GM15510 (cell line): Measurements from ENCODE around the gene NPAS3.

Experiments
- POLR2A ChIP-seq: IDR thresholded peaks from 3 replicates; pipeline ENCODE4 v1.6.1; 2011; ENCODE audit warnings: borderline replicate concordance; ENCODE audit not compliant: insufficient read length; ENCODE audit errors: extremely low read depth

The NPAS3 gene

DNA sequence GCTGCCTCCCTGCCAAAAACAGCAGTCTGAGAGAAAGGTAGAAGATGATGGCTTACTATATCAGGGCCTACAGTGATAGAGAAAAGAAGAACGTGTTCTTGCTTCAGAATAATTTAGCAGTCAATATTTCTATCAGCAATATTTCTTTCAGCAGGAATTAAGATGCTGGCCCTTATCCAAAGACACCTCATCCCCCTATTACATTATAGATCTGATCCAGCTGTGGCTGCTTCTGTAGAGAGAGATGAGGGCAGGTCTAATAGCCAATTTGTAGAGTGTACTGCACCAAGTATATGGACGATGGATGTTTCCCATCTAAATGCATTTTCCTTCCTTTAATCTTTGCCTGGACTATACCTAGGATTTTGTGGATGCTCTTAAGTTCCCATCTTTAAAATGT lies 451.7 kb downstream of the NPAS3 start:
- no peak for TF ChIP-seq POLR2A

DNA sequence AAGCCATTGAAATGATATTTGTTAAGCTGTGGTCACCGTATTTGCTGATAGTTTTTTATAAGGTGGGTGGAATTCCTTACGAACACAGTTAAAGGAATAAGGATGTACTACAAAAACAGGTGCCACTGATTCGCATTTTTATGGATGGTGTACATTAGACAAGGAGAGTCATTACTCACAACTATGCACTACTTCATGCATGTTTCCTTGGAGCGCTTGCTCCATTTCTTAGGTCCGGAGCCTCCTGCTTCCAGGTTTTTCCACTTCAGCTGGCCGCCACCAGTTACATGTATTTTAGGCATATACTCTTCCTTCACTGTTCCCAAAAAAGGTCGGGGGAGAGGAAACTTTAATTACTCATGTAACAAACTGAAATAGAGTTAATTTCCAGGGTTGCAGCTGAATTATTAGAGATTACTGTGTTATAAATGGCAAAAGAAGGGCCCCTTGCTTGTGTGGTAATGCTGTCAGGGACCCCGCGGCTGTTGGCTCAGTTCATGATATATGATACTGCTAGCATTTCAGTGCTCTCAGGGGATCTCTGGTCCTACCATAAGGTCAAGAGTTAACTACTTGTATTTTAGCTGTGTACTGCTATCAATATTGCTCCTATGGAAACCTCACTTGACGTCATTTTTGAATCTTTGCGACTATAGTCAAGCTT lies 454.7 kb downstream of the NPAS3 start:
- no peak for TF ChIP-seq POLR2A

DNA sequence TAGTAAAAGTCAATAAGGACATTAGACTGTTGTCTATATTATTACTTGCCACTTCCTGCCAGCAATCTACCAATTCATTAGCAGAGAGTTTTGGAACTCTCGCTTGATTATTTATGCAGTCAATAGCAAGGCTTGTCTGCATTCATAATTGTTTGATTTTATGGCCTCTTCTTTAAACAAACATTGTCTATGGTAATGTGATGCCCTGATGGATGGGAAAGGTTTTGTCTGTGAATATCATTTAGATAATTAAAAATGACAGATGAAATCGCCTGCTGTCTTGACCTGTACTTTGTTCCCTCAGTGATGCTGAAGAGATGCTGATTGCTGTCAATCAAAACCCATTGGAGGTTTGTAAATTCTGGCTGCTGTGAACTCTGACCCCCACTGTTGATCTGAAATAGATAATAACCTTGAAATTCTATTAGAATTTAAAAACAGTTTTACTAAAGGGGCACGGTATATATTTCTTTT lies 455.3 kb downstream of the NPAS3 start:
- no peak for TF ChIP-seq POLR2A

DNA sequence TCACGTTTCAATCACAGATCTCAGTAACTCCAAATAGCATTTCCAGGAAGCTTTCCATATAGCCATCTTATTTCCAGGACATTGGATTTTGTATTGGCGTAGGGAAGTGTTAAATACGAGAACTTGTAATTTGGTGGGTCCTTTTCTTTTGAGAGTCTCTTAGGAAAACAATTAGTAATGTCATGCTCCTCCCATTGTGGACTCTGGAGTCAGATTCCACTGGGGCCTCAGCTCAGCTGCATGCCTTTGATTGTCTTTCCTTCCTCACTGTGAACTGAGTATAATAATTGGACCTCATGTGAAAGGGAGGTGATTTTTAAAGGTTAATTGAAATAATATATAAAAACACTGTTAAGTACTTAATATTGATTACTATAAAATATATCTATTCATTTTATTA lies 462.6 kb downstream of the NPAS3 start:
- no peak for TF ChIP-seq POLR2A

DNA sequence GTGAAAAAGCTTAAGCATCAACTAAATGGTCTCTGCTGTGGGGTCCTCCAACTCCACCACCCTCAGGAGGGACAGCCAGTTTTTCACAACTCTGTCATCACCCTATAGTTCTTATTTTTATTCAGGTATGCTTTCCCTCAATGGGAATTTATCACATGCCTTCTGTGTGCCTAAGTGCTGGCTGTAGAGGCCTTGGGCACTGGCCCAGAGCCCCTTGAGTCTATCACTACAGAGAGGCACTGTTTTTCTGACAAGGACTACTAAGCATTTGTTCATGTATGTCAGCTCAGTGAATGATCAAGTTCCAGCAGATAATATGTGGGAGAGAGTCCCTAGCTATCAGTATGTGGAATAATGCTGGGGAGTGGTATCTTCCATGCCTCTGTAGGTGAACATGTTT lies 463.9 kb downstream of the NPAS3 start:
- no peak for TF ChIP-seq POLR2A

DNA sequence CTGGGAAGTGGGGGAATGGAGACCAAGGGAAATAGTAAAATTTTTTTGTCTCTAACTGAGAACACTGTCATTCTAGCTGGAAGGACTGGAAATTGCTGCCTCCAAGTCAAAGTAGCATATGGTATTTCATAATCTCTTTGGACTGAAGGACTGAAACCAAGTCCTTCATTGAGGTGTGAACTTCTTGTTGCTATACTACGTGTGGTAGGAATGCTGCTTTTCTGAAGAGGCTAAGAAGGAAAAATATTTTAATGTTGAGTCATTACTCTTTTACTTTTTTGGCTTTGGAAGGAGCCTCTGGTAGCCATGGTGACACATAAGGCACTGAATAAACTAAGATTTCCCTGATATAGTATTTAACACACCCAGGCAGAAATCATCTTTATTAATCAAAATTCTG lies 465.4 kb downstream of the NPAS3 start:
- no peak for TF ChIP-seq POLR2A

DNA sequence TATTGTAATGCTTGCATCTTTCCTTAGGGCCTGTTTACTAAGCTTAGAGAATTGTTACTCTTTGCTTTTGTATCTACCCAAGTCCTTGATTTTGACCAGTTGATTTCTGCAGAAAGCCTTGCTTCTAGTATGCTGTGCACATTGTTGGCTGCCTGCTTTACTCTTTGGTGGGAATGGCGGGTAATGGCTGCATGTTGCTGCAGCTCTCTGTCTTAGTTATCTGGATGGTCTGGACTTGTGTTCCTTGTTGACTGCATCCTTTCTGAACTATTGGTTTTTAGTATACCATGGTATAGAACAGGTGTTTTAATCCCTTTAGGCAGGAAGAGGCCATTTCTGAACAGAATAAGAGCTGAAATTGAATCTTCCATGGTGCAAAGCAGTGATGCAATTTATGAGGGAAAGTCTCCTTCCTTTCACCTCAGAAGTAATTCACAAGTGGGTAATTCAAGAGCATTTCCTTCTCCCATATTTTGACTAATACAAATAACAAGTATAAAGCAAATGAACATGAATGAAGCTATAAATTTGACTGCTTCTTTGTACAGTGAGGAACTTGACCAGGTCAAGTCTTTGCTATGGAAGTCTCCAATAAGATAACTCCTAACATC lies 466.4 kb downstream of the NPAS3 start:
- no peak for TF ChIP-seq POLR2A

DNA sequence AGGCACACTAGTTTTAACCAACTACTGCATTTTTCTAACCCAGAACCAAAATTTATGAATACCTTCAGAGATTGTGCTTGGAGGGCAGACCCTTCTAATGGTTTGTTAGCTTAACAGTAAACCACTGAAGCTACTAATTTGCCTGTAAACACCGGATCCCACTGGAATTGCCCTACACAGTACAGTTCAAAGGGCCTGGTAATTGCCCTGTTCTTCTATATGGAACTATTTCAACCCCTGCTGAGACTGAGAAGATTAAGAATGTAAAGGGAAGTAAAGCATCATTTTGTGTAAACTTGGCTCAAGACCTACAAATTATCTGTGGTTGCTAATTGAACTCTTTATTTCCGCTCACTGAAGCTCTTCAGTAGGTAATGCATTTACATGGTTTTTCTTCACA lies 468.1 kb downstream of the NPAS3 start:
- TF ChIP-seq POLR2A: no peak

DNA sequence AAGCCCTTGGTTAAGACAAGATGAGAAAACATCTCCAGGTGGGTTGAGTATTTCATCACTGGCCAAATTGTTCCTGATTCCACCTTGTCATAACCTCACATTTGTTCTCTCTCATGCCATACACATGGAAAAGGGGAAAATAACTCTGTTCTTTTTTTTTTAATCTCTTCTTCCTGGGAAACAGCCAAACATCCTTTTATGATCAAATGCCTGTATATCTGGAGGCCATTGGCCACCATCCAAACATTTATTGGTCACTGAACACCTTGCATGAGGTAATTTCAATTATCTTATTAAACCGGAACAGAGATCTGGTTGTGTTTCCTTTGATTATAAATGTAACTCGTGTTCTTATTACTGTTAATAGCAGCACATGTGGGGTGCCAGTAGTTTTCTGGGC lies 469.6 kb downstream of the NPAS3 start:
- TF ChIP-seq POLR2A: no peak

DNA sequence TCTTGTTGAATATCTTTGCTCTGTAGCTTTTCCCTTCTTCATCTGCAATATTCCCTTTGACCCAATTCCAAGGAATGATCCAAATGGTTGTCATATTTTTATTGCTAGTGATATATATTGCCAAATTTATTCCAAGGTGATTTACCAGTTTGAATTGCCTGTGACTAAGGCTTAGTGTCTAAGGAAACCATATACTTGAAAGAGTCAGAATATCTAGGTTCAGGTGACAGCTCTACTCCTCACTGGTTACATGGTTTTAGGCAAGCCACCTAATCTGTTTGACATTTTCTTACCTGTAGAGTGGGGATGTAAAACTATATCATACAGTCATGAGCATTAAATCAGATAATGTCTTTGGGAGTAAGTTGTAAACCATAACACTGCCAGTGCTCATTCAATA lies 473.8 kb downstream of the NPAS3 start:
- no peak for TF ChIP-seq POLR2A

DNA sequence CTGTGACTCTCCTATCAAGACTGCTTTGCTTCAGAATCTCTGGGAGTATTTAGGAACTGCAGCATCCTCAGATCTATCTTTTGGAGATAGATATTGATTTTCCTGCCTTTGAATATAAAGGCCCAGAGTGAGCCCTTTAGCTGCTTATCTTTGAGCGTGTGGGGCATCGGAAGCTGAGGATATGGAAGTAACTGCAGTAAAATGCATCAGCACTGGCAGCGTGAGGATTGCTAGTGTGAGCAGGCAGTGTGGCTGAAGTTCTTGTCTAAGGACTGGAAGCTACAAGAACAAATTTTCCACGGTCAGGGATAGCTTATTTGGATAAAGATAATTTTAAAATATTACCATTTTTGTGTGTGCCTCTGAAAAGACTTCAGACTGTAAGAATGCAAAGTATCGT lies 474.7 kb downstream of the NPAS3 start:
- no peak for TF ChIP-seq POLR2A

DNA sequence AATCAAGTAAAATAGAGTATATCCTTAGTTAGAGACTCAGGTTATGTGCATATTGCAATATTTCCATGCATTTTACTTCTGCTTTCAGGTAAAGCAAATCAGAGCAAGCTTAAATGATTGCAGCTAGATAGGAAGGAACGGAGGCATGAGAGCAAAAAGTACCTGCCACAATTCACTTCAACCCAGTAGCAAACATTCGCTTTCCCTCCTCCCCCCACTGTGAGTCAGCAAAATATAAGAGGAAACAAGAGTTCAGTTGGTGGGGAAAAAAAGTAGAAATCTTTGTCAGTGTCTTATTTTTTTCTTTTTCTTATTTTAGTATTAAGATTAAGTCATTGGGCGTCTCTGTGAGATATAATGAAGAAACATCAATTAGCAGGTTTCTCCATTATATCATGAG lies 475.4 kb downstream of the NPAS3 start:
- no peak for TF ChIP-seq POLR2A

DNA sequence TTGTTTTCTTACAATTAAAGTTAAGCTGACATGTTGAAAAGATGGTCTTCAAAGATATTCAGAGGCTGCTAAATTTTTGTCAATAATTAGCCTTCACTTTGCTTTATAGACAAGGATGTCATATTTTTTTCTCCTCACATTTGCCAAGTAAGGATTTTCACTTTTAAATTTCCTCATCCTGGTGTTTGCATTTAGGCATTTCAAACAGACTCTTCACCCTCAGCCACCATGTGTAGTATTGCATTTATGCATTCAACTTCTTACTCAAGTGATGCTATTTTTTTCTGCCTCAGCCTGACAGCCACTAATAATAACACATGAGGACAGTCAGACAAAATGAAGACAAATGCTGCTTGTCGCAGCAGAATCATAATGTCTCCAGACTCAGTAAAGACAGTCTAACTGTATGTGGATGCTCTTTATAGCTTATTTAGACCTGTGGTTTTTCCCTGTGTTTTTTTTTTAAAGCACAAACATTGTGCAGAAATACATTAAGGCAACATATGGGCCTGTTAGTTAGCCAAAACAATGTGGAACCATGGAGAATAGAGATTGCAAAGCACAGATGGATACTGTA lies 481.5 kb downstream of the NPAS3 start:
- TF ChIP-seq POLR2A: no peak

DNA sequence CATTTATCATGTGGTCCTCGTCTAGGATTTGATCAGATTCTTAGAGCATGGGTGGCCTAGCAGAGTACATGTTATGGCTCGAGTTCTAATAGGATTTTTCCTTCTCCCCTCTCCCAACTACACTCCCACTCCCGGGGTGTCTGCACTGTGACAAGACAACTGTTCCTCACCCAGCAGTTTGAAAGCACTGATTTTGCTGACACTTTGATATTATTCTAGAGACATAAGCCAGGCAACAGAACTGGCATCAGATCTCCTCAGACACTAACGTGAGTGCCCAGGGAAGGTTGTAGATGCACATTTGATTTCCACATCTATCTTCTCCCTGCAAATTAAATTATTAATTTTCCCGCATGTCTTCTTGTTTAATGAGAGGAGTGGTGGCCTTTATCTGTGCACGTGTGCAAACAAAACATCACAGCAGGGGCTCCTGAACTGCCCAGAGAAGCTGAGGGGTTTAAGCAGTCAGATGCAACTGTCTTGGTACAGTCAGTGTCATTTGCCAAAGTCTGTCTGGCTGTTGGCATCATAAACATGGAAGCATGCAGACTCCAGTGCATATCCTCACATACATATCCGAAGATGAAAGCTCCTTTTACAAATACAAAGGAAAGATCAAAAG lies 491.8 kb downstream of the NPAS3 start:
- no peak for TF ChIP-seq POLR2A

DNA sequence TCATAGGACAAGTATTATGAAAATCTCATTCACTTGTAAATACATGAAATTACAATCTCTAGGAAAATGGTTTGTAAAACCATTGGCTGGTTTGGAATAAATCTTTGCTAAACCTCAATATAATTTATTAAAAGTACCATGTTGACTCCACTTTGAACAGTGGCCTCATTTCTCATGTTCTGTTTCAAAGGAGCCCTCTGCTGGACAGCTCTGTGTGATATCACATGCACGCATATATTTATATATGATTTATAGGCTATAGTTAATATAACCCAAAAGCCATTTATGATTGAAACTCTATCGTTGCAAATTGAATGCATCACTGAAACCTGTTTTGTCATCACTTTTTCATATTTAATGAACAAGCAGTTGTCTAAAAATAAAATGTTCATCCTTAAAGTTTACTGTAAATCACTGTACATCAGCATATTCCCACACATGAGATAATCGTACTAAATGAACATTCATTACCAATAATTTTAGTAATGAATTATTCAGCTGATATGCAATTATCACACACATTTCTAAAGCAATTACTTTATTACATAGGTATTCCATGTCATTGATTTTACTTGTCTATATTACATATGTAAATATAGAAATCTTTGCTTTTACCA lies 493.8 kb downstream of the NPAS3 start:
- TF ChIP-seq POLR2A: no peak

DNA sequence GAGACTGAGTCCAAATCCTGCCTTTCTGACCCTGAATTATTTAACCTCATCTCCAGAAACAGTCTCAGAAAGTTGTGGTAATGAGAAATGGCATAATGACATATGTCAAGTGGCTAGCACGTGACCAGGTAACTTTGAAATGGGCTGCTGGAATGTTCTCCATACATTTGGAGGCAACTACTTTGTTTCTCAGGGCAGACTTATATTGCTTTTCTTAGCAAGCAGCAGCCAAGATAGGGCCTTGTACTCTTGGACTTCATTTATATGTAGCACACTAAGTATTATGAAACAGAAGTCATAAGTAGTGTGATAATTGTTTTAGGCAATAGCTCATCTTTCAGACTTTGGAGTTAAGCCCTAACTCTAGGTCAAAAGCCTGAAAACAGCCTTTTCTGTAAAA lies 494.7 kb downstream of the NPAS3 start:
- no peak for TF ChIP-seq POLR2A

DNA sequence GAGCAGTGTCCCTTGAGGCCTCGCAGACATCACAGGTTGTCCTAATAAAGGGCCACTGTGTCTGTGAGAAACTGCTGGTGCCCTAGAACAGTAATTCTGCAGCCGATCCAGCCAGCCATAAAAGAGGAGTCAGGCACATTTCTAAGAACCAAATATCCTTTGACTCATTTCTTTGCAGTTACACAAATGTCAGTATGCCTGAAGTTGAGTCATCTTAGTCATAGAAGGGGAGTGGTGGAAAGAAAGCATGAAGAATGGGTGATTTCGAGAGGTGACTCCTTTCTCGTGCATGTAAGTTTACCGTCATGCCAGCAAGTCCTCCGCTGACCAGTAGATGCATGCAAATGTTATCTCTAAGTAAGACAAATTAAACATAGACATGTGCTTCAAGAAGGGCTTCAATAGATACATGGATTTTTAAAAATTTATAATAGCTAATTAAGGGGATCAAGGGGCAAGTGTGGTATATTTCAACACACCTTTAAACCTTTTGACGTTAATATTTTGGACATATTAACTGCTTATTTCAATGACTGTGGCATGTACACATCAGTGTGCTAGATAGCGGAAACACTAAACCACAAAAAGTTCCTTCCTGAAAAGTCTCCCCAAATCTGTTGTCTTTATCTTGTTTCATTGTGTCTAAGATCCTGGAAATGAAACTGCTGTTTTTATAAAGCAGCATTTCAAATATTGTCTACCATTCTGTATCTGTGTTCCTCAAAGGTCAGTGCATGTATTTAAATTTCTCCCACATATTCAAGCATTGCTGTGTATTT lies 497.4 kb downstream of the NPAS3 start:
- no peak for TF ChIP-seq POLR2A
